ENCODE data around the gene DMBT1. TPM values are rescaled to one million over a fixed set of nuclear protein-coding genes. Genes with fewer than 3 reads are reported as not detected.
"Not testable (repeated sequence)": the region's sequence is repeated elsewhere in the genome, so short reads cannot be mapped to it uniquely, and the experiment has no call there.

DMBT1 gene
- total and polyA plus RNA-seq, 10 of the 15 experiments (the other 5 are each of a cell fraction or from before 2014, with no cell fraction given), result under 0.01 to 0.13 (median 0.03) TPM; not detected in 5

GRCh38 chr10:122577311-122577885 is 16.8 kb downstream of the DMBT1 start:
- no peak overlapping the region for H3K27ac ChIP-seq (ENCODE audit: control insufficient read depth, insufficient read depth)
- CTCF ChIA-PET, result interaction anchor here (0.6 to 0.7 kb wide), 2 partner anchors 10 to 434 kb away, joined by 3 read pairs; no protein-coding TSS in a partner anchor
- POLR2A ChIA-PET, result no interaction called here
- 7% methylated on average over 12 of the region's 12 CpGs for WGBS (ENCODE audit: insufficient coverage, insufficient replicate concordance, low lambda C conversion rate, missing lambda C conversion rate)
- H3K9me3 ChIP-seq (replicated peaks; ENCODE audit: control insufficient read depth, insufficient read depth, low read length), result no peaks in the 10 kb centered on the region
- in situ Hi-C loops (cut with MboI), result no loop called here
- no peak overlapping the region for H3K4me3 ChIP-seq
- DNase-seq (ENCODE audit: low read depth, low spot score) (no peak), FAIRE-seq (no peak), ATAC-seq (no peak)
- RAD21 ChIA-PET (ENCODE audit: unreplicated experiment), result no interaction called here
- no TSS peak for BruUV-seq (replicated peaks)
- H3K9ac ChIP-seq (ENCODE audit: control insufficient read depth, insufficient read depth, low read length), result no peak overlapping the region
- H2AFZ ChIP-seq (ENCODE audit: control insufficient read depth, low read depth, low read length), result no peak overlapping the region
- H3K79me2 ChIP-seq (ENCODE audit: control insufficient read depth, insufficient read depth, low read length), result no peaks in the 10 kb centered on the region
- H3K36me3 ChIP-seq (ENCODE audit: control insufficient read depth in 2 of 2, insufficient read depth in 2 of 2, low read length in 1 of 2), result no peaks in the 10 kb centered on the region
- H3K27me3 ChIP-seq (replicated peaks in 1 of 2; ENCODE audit: control insufficient read depth in 2 of 2, insufficient read depth in 2 of 2, low read length in 1 of 2), result no peaks in the 10 kb centered on the region
- H3K4me2 ChIP-seq (ENCODE audit: control insufficient read depth, insufficient read depth), result no peak overlapping the region
- intact Hi-C loops (cut with micrococcal nuclease; ENCODE audit: unreplicated experiment), result no loop called here
- no peak for TF ChIP-seq ZBED1 (IDR thresholded peaks at IDR 0.05; ENCODE audit: borderline replicate concordance)
- TF ChIP-seq CBFB (IDR thresholded peaks at IDR 0.05; ENCODE audit: low read depth), result no peak
- TF ChIP-seq TBL1XR1 (IDR thresholded peaks at IDR 0.05; ENCODE audit: low read depth, low read length), result no peak
- no peak for TF ChIP-seq SUPT20H (IDR thresholded peaks at IDR 0.05; ENCODE audit: borderline replicate concordance, control insufficient read depth, low read depth, low read length)
- TF ChIP-seq SMAD1 (IDR thresholded peaks at IDR 0.05; ENCODE audit: low read depth, partially characterized antibody), result no peak
- TF ChIP-seq EZH2 (IDR thresholded peaks at IDR 0.05; ENCODE audit: borderline replicate concordance, control insufficient read depth, low read depth, low read length), result no peak
- TF ChIP-seq SREBF2 (IDR thresholded peaks at IDR 0.05; ENCODE audit: low read length), result no peak
- no peak for TF ChIP-seq STAT3 (IDR thresholded peaks at IDR 0.05; ENCODE audit: low read depth, low read length)
- H3K4me1 ChIP-seq (ENCODE audit: control insufficient read depth, insufficient read depth, low read length), result no peaks in the 10 kb centered on the region
- SMC1A ChIA-PET (ENCODE audit: uncharacterized antibody, unreplicated experiment), result interaction anchor here (0.8 kb wide), 1 partner anchor 12 kb away, joined by 3 read pairs; no protein-coding TSS in a partner anchor
- H4K20me1 ChIP-seq (ENCODE audit: control insufficient read depth, insufficient read depth), result no peaks in the 10 kb centered on the region

GRCh38 chr10:122586070-122586469 is 25.5 kb downstream of the DMBT1 start:
- H3K4me1 ChIP-seq (ENCODE audit: control insufficient read depth, insufficient read depth, low read length); H3K27me3 ChIP-seq (replicated peaks in 1 of 2; ENCODE audit: control insufficient read depth in 2 of 2, insufficient read depth in 2 of 2, low read length in 1 of 2); H4K20me1 ChIP-seq (ENCODE audit: control insufficient read depth, insufficient read depth); BruUV-seq (replicated peaks); ATAC-seq; POLR2A ChIA-PET; FAIRE-seq; H2AFZ ChIP-seq (ENCODE audit: control insufficient read depth, low read depth, low read length); H3K36me3 ChIP-seq (ENCODE audit: control insufficient read depth in 2 of 2, insufficient read depth in 2 of 2, low read length in 1 of 2); in situ Hi-C loops (cut with MboI); H3K27ac ChIP-seq (ENCODE audit: control insufficient read depth, insufficient read depth); CTCF ChIA-PET; H3K9me3 ChIP-seq (replicated peaks; ENCODE audit: control insufficient read depth, insufficient read depth, low read length); DNase-seq (ENCODE audit: low read depth, low spot score); H3K79me2 ChIP-seq (ENCODE audit: control insufficient read depth, insufficient read depth, low read length); H3K9ac ChIP-seq (ENCODE audit: control insufficient read depth, insufficient read depth, low read length); RAD21 ChIA-PET (ENCODE audit: unreplicated experiment); H3K4me3 ChIP-seq; H3K4me2 ChIP-seq (ENCODE audit: control insufficient read depth, insufficient read depth); SMC1A ChIA-PET (ENCODE audit: uncharacterized antibody, unreplicated experiment); intact Hi-C loops (cut with micrococcal nuclease; ENCODE audit: unreplicated experiment): not testable (repeated sequence)
- 17% methylated on average over 6 of the region's 7 CpGs for WGBS (ENCODE audit: insufficient coverage, insufficient replicate concordance, low lambda C conversion rate, missing lambda C conversion rate)

Data from GM12878 (cell line).